SK-N-SH (cell line): ENCODE measurements around the gene TEAD2. TPM values are rescaled to one million over a fixed set of nuclear protein-coding genes. Genes with fewer than 3 reads are reported as not detected.

Experiments
- CTCF ChIA-PET: fragments of 300-600, 350-600 bp; formaldehyde crosslinking; extraction: SDS; loops from one replicate; lab custom pipeline; 2021; lab: Yijun Ruan, JAX
- POLR2A ChIA-PET: fragments of 350-600 bp; sonication (Branson Sonifier 250); formaldehyde crosslinking; extraction: SDS; loops from one replicate; lab custom pipeline; 2020; ENCODE audit warnings: antibody characterized with exemption, inconsistent platforms; lab: Yijun Ruan, JAX
- DNase-seq: peaks from one replicate; pipeline ENCODE4 v3.0.0; 2012
- H2AFZ ChIP-seq: fragments of 200-600 bp; sonication (generic); 2 replicates; pipeline ENCODE4 v1.8.1; 2016; ENCODE audit warnings: antibody characterized with exemption, mild to moderate bottlenecking, low read depth
- H3F3A ChIP-seq: fragments of 200-600 bp; sonication (generic); replicated peaks from 2 replicates; pipeline ENCODE3; 2016; ENCODE audit warnings: antibody characterized with exemption, mild to moderate bottlenecking; ENCODE audit not compliant: insufficient read depth
- H3K27ac ChIP-seq, 2 experiments: fragments of 200-500 bp in 1 of 2; fragments of 200-600 bp in 1 of 2; sonication (Bioruptor generic) in 1 of 2; sonication (generic), shearing (Covaris generic) in 1 of 2; 2 replicates each; pipeline versions ENCODE4 v1.5.1 to v1.6.1; 2014 to 2016; ENCODE audit warnings: low read depth in 2 of 2, inconsistent platforms in 1 of 2, low read length in 1 of 2, mild to moderate bottlenecking in 1 of 2, mixed read lengths in 1 of 2
- H3K27me3 ChIP-seq: fragments of 200-600 bp; sonication (generic), shearing (Covaris generic); 2 replicates; pipeline ENCODE4 v1.6.1; 2016; ENCODE audit warnings: mixed run types; ENCODE audit not compliant: insufficient read depth
- H3K36me3 ChIP-seq, 2 experiments: fragments of 200-500 bp in 1 of 2; fragments of 200-600 bp in 1 of 2; sonication (Bioruptor generic) in 1 of 2; sonication (generic) in 1 of 2; replicated peaks in 1 of 2; 2 replicates each; pipeline versions ENCODE3 to v1.5.1; 2014 to 2016; ENCODE audit warnings: low read length in 1 of 2, mild to moderate bottlenecking in 1 of 2; ENCODE audit not compliant: insufficient read depth in 2 of 2, control insufficient read depth in 1 of 2
- H3K4me1 ChIP-seq, 2 experiments: fragments of 200-500 bp in 1 of 2; fragments of 200-600 bp in 1 of 2; sonication (Bioruptor generic) in 1 of 2; sonication (generic), shearing (Covaris generic) in 1 of 2; 2 replicates each; pipeline versions ENCODE4 v1.5.1 to v1.6.1; 2014 to 2016; ENCODE audit warnings: low read depth in 1 of 2, low read length in 1 of 2, mixed run types in 1 of 2; ENCODE audit not compliant: insufficient read depth in 2 of 2, control insufficient read depth in 1 of 2
- H3K4me2 ChIP-seq: fragments of 200-600 bp; sonication (generic), shearing (Covaris generic); 2 replicates; pipeline ENCODE4 v1.6.1; 2017; ENCODE audit warnings: mixed run types
- H3K4me3 ChIP-seq, 2 experiments: fragments of 200-500 bp in 1 of 2; fragments of 200-600 bp in 1 of 2; sonication (Bioruptor generic) in 1 of 2; sonication (generic), shearing (Covaris generic) in 1 of 2; 2 replicates each; pipeline versions ENCODE4 v1.5.1 to v1.8.1; 2014 to 2016; ENCODE audit warnings: low read depth in 2 of 2, inconsistent platforms in 1 of 2, low read length in 1 of 2, mild to moderate bottlenecking in 1 of 2, mixed read lengths in 1 of 2, moderate library complexity in 1 of 2
- H3K79me2 ChIP-seq: fragments of 200-600 bp; sonication (generic); 2 replicates; pipeline ENCODE4 v1.8.1; 2017; ENCODE audit warnings: mild to moderate bottlenecking; ENCODE audit not compliant: insufficient read depth
- H3K9ac ChIP-seq: fragments of 200-600 bp; sonication (generic); 2 replicates; pipeline ENCODE4 v1.6.1; 2017; ENCODE audit warnings: mixed run types
- H3K9me2 ChIP-seq: fragments of 200-600 bp; sonication (generic); 2 replicates; pipeline ENCODE4 v1.6.1; 2017; ENCODE audit warnings: mixed run types
- H3K9me3 ChIP-seq: fragments of 200-600 bp; sonication (generic); 2 replicates; pipeline ENCODE4 v1.6.1; 2017; ENCODE audit warnings: mixed run types, mild to moderate bottlenecking, moderate library complexity
- H4K20me1 ChIP-seq: fragments of 200-600 bp; sonication (generic); 2 replicates; pipeline ENCODE4 v1.6.1; 2017; ENCODE audit warnings: mild to moderate bottlenecking, mixed run types; ENCODE audit not compliant: insufficient read depth
- CTCF ChIP-seq: fragments of 200-600 bp; sonication (generic); IDR thresholded peaks from 2 replicates; pipeline ENCODE4 v1.6.1; 2017; ENCODE audit warnings: antibody characterized with exemption, mild to moderate bottlenecking, moderate library complexity
- ELF1 ChIP-seq: IDR thresholded peaks from 2 replicates; pipeline ENCODE4 v1.4.0; 2012
- EZH2phosphoT487 ChIP-seq: fragments of 200-600 bp; sonication (generic); IDR thresholded peaks from 2 replicates; pipeline ENCODE4 v1.6.1; 2017; ENCODE audit warnings: low read depth, mixed run types, mild to moderate bottlenecking, antibody characterized with exemption, moderate library complexity, borderline replicate concordance
- GABPA ChIP-seq: IDR thresholded peaks from 2 replicates; pipeline ENCODE4 v1.4.0; 2012; ENCODE audit warnings: low read depth, mild to moderate bottlenecking
- JUND ChIP-seq: IDR thresholded peaks from 2 replicates; pipeline ENCODE4 v1.4.0; 2012
- MAX ChIP-seq: IDR thresholded peaks from 2 replicates; pipeline ENCODE4 v1.4.0; 2012; ENCODE audit warnings: low read depth
- NFIC ChIP-seq: IDR thresholded peaks from 2 replicates; pipeline ENCODE4 v1.4.0; 2012; ENCODE audit warnings: borderline replicate concordance
- PBX3 ChIP-seq: IDR thresholded peaks from 2 replicates; pipeline ENCODE4; 2012
- POLR2AphosphoS5 ChIP-seq: IDR thresholded peaks from 2 replicates; pipeline ENCODE4 v1.6.1; 2012; ENCODE audit warnings: low read depth, low read length
- REST ChIP-seq: IDR thresholded peaks from 2 replicates; pipeline ENCODE4 v1.6.1; 2012; ENCODE audit warnings: mild to moderate bottlenecking, low read depth, low read length, moderate library complexity
- RFX5 ChIP-seq: IDR thresholded peaks from 2 replicates; pipeline ENCODE4 v1.6.1; 2012; ENCODE audit warnings: mild to moderate bottlenecking, improper control_type of control experiment, low read length
- TAF1 ChIP-seq: IDR thresholded peaks from 2 replicates; pipeline ENCODE4 v1.6.1; 2012; ENCODE audit warnings: low read depth, mild to moderate bottlenecking, low read length, moderate library complexity, borderline replicate concordance
- USF1 ChIP-seq: IDR thresholded peaks from 2 replicates; pipeline ENCODE4 v1.4.0; 2012; ENCODE audit warnings: low read depth, borderline replicate concordance
- USF2 ChIP-seq: fragments of 150-350 bp; IDR thresholded peaks from 2 replicates; pipeline ENCODE4 v1.6.1; 2017; ENCODE audit warnings: antibody characterized with exemption, low read length, low read depth, borderline replicate concordance
- YY1 ChIP-seq: IDR thresholded peaks from 2 replicates; pipeline ENCODE4 v1.4.0; 2012; ENCODE audit warnings: low read depth, mild to moderate bottlenecking
- ZBTB33 ChIP-seq: IDR thresholded peaks from 2 replicates; pipeline ENCODE4 v1.4.0; 2012; ENCODE audit warnings: low read depth, borderline replicate concordance
- WGBS: methylation state at CpG from one replicate; pipeline ENCODE4 v1.1.6; 2017; ENCODE audit warnings: low lambda C conversion rate; 5-methylcytosine and 5-hydroxymethylcytosine counted together
- polyA plus RNA-seq, 3 experiments: library from polyadenylated mRNA; depleted of rRNA; stranded (reverse); fragments of >200 nt; gene quantifications; 2 replicates each; pipeline ENCODE4 v1.2.3, GENCODE V29; 2012

Gene TEAD2
- polyA plus RNA-seq, 1 of the 3 experiments (the other 2 are of a cell fraction): 27.9 TPM

GRCh38 chr19:49347835-49348234 is 14.4 kb downstream of the TEAD2 start:
- Histone ChIP-seq H3F3A (peaks cover 3% of the 10 kb centered on the region), H3K4me2 (no peak overlapping the region), H3K9me3 (no peaks in the 10 kb centered on the region), H3K27me3 (no peaks in the 10 kb centered on the region), H3K4me1 (no peaks in the 10 kb centered on the region), H2AFZ (no peak overlapping the region), H3K36me3 (peaks cover 25 to 67% of the 10 kb centered on the region in 2 experiments), H3K9me2 (no peaks in the 10 kb centered on the region), H3K79me2 (no peaks in the 10 kb centered on the region), H4K20me1 (no peaks in the 10 kb centered on the region), H3K27ac (no peak overlapping the region), H3K4me3 (no peak overlapping the region), H3K9ac (no peak overlapping the region)
- DNase-seq: peak; percentile 66
- CTCF ChIA-PET: interaction anchor here (1.4 to 1.5 kb wide), 2 partner anchors 44 to 47 kb away, joined by 3 to 5 read pairs; no protein-coding TSS in a partner anchor
- no peak for TF ChIP-seq GABPA
- peak; percentile 69; the same call in 1 of the 2 replicates for TF ChIP-seq YY1
- peak; percentile 35; the same call in 1 of the 2 replicates for TF ChIP-seq USF2
- peak; percentile 90 for TF ChIP-seq USF1
- TF ChIP-seq CTCF: peak; percentile 31
- POLR2A ChIA-PET: no interaction called here
- WGBS: 76% methylated on average over 3 of the region's 3 CpGs

- no peak overlapping the region for H2AFZ ChIP-seq
- no peaks in the 10 kb centered on the region for H3K9me2 ChIP-seq
- H3K4me3 ChIP-seq: no peak overlapping the region
- H3K27ac ChIP-seq: no peak overlapping the region
- no peak overlapping the region for H3K4me2 ChIP-seq
- peaks cover 3% of the 10 kb centered on the region for H3F3A ChIP-seq
- H3K4me1 ChIP-seq: no peaks in the 10 kb centered on the region
- no peak for DNase-seq
- H3K36me3 ChIP-seq: peaks cover 30 to 72% of the 10 kb centered on the region in 2 experiments
- POLR2A ChIA-PET: no interaction called here
- no peaks in the 10 kb centered on the region for H3K79me2 ChIP-seq
- no peak overlapping the region for H3K9ac ChIP-seq
- no peaks in the 10 kb centered on the region for H3K9me3 ChIP-seq
- H3K27me3 ChIP-seq: no peaks in the 10 kb centered on the region
- WGBS: 90% methylated on average over 15 of the region's 15 CpGs
- CTCF ChIA-PET: interaction anchor here (1.4 to 1.5 kb wide), 2 partner anchors 45 to 46 kb away, joined by 3 to 5 read pairs; no protein-coding TSS in a partner anchor
- H4K20me1 ChIP-seq: no peaks in the 10 kb centered on the region
- TF ChIP-seq RFX5 (no peak), EZH2phosphoT487 (no peak), JUND (no peak), NFIC (no peak), MAX (no peak), PBX3 (no peak), TAF1 (no peak), ZBTB33 (no peak), ELF1 (no peak), REST (no peak), POLR2AphosphoS5 (no peak)
Observed at GRCh38 chr19:49347191-49347590, 15.0 kb downstream of the TEAD2 start.
